SKM-1 treated with dmso at 0.1 percent for 144 hours (cell line): ENCODE data around the gene TMEM115.

Experiments used
- DNase-seq: peaks from one replicate; lab custom pipeline; 2025; ENCODE audit not compliant: unreplicated experiment; lab: John Stamatoyannopoulos, UW

TMEM115 gene

GRCh38 chr3:50378024-50378423 lies 18.7 kb upstream of the TMEM115 start:
- DNase-seq, result no peak

GRCh38 chr3:50375258-50375931 lies 16.1 kb upstream of the TMEM115 start:
- no peak for DNase-seq

DNA sequence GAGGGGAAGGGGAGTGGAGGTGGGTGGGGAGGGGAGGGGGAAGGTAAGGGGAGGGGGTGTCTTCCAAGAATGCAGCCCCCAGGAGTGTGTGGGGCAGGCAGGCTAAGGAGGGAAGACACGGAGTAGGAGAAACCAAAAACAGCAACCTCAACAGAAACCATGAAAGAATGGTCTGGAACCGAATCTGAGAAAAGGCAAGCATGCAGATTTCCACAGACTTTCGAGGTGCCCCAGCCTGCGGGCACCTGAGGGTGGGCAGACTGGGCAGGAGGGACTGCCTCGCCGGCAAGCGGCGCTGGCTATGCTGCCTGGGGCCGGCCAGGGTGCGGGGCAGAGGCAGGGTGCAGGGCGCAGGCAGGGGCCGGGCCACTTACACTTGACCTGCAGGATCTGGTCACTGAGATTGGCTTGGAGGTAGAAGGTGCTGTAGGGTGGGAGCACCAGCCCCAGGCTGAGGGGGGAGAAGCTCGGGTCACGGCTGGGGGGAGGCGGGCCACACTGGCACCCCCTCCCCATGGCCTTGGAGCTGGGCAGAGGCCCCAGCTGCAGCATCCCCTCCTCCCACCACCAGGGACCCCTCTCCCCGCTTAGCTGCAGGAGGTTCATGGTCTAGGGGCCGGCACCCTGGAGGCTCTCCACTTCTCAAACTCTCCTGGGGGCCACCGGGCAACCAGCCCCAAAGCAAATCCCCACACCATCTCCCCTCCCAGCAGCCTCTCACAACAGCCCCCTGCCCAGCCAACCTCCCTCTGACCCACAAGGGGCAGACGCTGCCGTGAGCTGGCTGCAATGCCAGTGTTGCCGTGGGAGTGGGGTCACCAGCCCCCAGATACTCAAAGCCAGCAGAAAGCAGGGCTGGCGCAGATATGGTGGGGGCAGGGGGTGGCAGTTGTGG lies 15.3 kb upstream of the TMEM115 start:
- no peak for DNase-seq

GRCh38 chr3:50373146-50374051 lies 14.1 kb upstream of the TMEM115 start:
- no peak for DNase-seq

- DNase-seq, result no peak
Measured at GRCh38 chr3:50372349-50372748, 13.0 kb upstream of the TMEM115 start.

- no peak for DNase-seq
Measured at GRCh38 chr3:50371133-50371685, 11.9 kb upstream of the TMEM115 start.

DNA sequence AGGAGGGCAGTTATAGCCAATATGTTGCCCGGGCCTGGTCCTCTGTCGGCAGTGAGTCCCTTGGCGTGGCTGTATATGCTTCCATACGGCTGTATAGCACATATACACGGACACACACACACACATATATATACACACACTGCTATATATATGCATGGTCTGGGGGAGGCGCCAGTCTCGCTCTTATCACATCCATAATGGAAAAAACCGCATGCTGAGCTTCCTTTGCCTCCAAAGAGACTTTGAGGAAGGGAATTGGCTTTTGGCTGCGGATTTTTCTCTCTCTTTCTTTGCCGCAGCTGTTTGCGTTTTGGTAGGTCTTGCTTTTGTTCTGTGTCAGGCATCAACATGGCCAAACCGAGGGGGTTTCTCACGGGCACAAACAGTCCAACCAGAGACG lies 11.3 kb upstream of the TMEM115 start:
- DNase-seq, result no peak

GRCh38 chr3:50369012-50369670 lies 9.8 kb upstream of the TMEM115 start:
- DNase-seq, result no peak

DNA sequence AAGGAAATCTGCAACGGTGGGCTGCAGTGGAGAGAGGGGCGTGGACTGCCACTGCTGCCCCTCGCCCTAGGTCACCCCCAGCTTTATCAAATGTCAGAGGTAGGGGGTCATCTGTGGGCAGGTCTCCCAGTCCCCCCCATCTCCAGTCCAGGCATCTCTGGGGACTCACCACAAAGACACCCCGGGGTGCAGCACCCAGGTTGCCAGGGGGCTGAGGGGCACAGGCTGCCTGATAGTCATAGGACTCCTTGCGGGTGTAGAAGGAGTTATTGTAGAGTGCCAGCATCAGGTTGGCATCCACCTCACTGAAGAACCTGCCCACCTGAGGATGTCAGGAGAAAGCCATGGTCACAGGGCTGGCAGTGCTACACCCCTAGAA lies 6.5 kb upstream of the TMEM115 start:
- DNase-seq, result no peak

DNA sequence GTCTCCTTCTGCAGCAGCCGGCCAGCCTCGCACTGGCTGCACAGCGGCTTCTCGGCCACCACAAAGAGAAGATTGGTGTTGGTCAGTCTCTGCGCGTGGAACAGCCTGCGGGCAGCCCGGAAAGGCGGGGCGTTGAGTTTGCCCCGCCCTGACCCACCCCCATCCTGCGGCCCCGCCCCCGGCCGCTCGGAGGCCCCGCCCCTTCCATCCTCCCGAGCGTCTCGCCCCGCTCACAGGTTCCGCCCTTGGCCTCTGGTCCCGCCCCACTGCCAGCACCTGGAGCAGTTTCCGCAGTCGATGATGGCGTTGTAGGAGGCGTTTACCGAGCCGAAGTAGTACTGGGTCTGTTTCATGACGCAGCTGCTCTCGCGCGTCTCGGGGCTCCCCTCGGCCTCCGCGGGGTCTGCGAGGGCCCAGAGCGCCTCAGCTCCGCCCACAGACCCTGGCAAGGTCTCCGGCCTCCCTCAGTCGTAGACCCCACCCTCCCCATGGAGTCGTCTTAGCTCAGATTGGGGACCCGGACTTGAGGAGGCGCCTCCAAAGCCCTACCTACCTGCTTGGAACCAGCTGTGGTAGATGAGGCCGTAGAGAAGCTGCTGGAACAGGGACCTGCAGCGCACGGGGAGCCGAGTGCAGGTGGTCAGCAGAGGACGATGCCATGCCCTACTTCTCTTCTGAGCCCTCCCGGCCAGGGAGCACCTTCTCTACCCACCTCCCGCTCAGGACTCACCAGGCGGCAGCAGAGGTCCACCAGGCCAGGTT lies 5.9 kb upstream of the TMEM115 start:
- DNase-seq, result peak; percentile 59

DNA sequence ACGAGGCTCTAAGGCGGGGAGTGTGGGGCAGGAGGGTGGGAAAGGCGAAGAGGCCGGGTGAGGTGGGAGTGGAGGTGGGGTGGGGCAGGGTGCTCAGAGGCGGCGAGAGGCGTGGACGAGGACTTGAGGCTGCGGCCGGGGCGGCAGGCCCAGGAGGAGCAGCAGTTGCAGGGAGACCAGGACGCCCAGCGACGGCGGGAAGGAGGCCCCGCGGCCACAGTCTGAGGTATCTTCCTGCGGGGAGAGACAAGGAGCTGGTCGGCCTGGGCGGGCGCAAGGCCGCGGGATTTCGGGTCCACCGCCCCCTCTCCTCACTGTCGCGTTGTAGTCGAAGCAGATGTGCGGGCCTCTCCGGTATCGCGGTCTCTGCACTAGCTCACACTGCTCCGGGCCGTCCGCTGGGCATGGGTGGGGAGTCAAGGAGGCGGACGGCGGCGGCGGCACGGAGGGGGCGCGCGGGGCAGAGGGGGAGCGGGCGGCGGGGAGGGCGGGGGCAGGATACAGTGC lies 5.3 kb upstream of the TMEM115 start:
- DNase-seq, result no peak

GRCh38 chr3:50359760-50360110 lies 414 bp upstream of the TMEM115 start:
- no peak for DNase-seq

DNA sequence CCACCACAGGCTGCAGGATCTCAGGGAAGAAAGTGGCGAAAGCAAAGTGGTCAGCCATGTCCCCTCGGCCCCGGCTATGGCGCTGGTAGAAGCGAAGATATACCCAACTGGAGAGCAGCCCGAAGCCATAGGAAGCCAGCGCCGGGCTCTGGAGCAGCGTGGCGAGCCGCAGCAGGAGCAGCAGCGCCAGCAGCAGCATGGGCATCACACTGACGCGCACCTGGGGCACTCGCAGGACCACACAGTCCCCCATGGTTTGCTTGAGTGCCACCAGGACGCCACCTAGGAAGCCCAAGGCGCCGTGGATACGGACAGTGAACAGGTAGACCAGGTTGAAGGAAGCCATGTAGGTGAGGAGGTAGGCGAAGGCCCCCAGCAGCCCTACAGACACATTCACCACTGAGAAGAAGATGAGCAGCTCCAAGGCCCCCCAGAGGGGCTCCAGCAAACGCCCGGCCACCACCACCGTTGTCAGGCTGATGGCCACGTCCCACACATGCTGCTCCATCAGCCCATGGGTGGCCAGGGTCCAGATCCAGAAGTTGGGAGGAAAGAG lies 888 bp downstream of the TMEM115 start:
- DNase-seq, result no peak

DNA sequence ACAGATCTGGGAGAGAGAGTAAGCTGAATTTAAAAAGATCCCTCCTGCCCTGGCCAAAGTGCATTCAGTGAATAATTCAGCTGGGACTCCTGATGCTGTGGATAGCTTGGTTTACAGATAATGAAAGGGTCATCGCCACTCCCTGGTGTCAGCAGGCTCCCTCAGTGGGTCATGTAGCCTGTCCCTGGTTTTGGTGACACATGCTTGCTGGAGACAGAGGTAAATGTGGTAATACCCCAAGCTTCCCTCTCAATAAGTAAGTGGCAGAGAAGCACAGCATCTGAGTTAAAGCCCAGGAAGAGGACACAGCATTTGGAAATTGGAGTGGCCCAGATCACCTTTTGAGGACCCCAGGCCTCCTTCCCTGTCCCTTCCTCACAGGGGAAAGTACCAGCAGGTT lies 1.8 kb downstream of the TMEM115 start:
- DNase-seq, result no peak

DNA sequence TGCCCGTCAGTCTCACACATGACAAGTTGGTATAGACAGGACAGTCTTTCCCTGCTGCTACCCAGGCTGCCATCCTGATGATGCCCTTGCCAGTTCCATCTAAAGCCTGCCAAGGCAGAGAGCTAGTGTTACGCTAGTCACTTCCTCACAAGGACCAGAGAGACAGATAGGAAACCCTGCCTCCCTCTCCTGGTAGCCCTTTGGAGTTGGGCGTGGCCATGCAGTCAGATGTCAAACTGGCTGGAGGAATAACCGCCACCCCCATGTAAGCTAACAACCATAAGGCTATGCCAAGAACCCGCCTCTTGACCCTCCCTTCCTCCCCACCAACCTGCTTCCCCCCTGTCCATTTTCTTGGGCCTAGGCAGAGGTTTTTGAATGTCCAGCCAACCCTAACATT lies 2.8 kb downstream of the TMEM115 start:
- no peak for DNase-seq

DNA sequence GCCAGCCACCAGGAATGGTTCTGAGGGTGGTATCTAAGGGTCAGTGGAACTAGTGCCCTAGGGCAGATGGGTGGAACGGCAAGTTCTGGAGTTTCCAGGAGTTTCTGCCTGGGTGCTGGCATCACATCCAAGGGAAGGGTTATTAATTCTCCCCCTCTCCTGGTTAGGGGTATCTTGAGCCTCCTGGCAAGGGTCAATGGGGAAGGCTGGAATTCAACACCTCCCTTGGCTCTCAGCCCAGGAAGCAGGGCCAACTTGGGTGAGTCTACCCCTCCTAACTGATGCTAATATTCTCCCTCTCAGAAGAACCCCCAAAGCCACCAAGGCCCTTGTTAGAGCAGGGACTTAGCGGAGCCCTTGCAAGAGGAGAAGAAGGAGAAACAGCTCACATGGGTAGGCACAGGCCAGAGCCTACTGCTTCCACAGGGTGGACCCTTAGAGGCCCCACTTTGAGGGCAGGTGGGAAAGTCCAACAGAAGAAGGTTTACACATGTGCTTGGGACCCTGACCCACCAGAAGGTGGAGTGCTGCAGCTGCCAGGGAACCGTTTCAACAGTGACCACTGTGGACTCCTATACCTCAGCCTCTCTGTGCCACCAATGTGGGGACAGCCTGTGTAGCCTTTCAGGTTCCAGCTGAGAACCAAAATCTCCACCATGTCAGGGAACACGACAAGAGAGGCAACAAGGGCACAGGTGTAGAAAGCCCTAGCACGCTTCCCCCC lies 3.3 kb downstream of the TMEM115 start:
- no peak for DNase-seq

GRCh38 chr3:50354850-50355249 lies 4.5 kb downstream of the TMEM115 start:
- DNase-seq, result no peak

GRCh38 chr3:50354186-50354764 lies 5.0 kb downstream of the TMEM115 start:
- DNase-seq, result no peak
